BLaER1 (cell line): ENCODE measurements around the gene SLCO2A1.
A peak's percentile ranks its signal among the peaks of the same experiment; 100 is the strongest.

Experiments used
- H3K27ac ChIP-seq: shearing (Covaris generic); formaldehyde crosslinking; 2 replicates; pipeline ENCODE4 v1.8.1; 2022
- H3K27me3 ChIP-seq: shearing (Covaris generic); formaldehyde crosslinking; 2 replicates; pipeline ENCODE4 v1.8.1; 2022
- H3K36me3 ChIP-seq: shearing (Covaris generic); formaldehyde crosslinking; 2 replicates; pipeline ENCODE4 v1.8.1; 2022
- H3K4me1 ChIP-seq: shearing (Covaris generic); formaldehyde crosslinking; 2 replicates; pipeline ENCODE4 v1.8.1; 2022
- H3K4me2 ChIP-seq: shearing (Covaris generic); formaldehyde crosslinking; 2 replicates; pipeline ENCODE4 v1.8.1; 2022
- H3K4me3 ChIP-seq: shearing (Covaris generic); formaldehyde crosslinking; 2 replicates; pipeline ENCODE4 v1.8.1; 2022
- H3K9ac ChIP-seq: shearing (Covaris generic); formaldehyde crosslinking; 2 replicates; pipeline ENCODE4 v1.8.1; 2022
- H3K9me3 ChIP-seq: shearing (Covaris generic); formaldehyde crosslinking; 2 replicates; pipeline ENCODE4 v1.8.1; 2022
- H4K20me1 ChIP-seq: shearing (Covaris generic); formaldehyde crosslinking; 2 replicates; pipeline ENCODE4 v1.8.1; 2022
- Cebpa-rat ChIP-seq: shearing (Covaris generic); IDR thresholded peaks from 2 replicates; pipeline ENCODE4 v1.8.1; 2022

SLCO2A1 gene

DNA sequence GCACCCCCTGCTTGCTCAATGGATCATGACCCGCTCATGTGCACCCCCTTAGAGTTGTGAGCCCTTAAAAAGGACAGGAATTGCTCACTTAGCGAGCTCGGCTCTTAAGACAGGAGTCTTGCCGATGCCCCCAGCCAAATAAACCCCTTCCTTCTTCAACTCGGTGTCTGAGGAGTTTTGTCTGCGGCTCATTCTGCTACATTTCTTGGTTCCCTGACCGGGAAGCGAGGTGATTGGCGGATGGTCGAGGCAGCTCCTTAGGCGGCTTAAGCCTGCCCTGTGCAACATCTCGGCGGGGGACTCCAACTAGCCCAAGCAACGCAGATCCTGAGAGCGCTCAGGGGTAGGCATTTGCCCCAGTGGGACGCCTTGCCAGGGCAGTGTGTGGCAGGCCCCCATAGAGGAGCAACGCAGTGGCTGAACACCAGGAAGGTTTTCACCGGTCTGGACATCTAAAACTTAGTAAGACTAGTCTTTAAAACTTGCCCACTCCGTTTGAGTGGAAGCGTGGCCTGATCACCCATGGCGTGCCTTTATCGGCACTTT lies 9.5 kb downstream of the SLCO2A1 start:
- Histone ChIP-seq H4K20me1 (no peaks in the 10 kb centered on the region), H3K4me1 (peaks cover 20% of the 10 kb centered on the region), H3K27me3 (no peaks in the 10 kb centered on the region), H3K9me3 (no peaks in the 10 kb centered on the region), H3K4me2 (no peak overlapping the region), H3K9ac (no peak overlapping the region), H3K36me3 (no peaks in the 10 kb centered on the region), H3K27ac (no peak overlapping the region), H3K4me3 (no peak overlapping the region)
- TF ChIP-seq Cebpa-rat, result no peak

DNA sequence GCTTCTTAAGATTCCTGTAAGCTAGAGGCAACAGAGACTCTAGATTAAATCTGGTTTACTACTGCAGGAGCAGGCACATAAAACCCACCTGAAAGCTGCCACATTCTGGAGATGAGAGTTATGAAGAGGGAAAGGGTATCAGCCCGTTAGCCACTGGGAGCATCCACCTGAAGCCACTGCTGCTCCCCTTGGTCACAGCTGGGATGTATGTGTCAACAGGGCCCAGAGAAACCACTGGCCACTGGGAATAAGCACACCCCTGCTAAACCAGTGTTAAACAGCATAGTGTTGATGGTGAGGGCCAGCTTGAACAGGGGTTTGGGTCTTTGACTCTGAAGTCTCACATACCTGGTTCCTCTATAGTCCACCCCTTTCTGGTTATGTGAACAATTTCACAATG lies 10.9 kb downstream of the SLCO2A1 start:
- TF ChIP-seq Cebpa-rat, result no peak
- Histone ChIP-seq H3K27me3 (no peaks in the 10 kb centered on the region), H3K9ac (no peak overlapping the region), H4K20me1 (no peaks in the 10 kb centered on the region), H3K36me3 (no peaks in the 10 kb centered on the region), H3K4me2 (peak overlapping the region; percentile 65), H3K27ac (no peak overlapping the region), H3K4me3 (no peak overlapping the region), H3K4me1 (peaks cover 20% of the 10 kb centered on the region), H3K9me3 (no peaks in the 10 kb centered on the region)

DNA sequence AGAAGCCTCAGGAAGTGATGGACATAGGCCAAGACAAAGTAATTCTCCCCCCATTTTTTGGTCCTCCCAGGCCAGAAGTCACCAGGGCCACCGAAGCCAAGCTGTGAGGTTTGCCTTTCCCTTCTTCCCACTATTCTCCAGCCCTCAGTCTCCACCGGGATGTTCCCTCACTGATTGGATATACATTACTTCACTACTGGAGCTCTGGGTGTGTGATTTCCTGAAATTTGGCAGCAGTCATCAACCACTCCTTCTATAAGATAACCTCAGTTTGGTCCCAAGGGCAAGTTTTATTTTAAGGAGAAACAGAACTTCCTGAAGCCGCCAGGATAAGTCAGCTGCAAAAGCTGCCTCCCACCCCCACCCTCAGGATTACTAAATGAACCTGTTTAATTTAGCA lies 11.3 kb downstream of the SLCO2A1 start:
- Histone ChIP-seq H3K9ac (no peak overlapping the region), H3K27ac (peak overlapping the region; percentile 16; the same call in 1 of the 2 replicates), H3K36me3 (no peaks in the 10 kb centered on the region), H3K4me3 (no peak overlapping the region), H4K20me1 (no peaks in the 10 kb centered on the region), H3K9me3 (no peaks in the 10 kb centered on the region), H3K4me1 (peaks cover 20% of the 10 kb centered on the region), H3K4me2 (peak overlapping the region; percentile 65), H3K27me3 (no peaks in the 10 kb centered on the region)
- TF ChIP-seq Cebpa-rat, result no peak

DNA sequence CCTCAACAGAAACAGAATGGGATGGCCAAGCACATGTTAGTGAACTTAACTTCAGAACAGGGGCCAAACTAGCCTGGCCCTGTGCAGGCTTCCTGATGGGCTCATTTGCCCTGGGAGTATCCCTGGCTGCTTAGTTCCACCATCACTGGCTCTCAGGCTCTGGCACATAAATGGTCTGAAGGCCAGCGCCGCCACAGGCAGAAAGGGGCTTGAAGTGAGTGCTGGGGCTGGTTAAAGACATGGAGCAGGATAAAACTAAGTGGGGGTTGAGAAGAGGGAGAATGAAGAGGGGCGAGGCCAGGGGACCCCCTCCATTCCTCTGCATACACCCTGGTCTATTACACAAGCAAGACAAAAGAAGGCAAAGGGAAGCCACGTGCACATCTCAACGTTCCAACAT lies 12.2 kb downstream of the SLCO2A1 start:
- no peaks in the 10 kb centered on the region for H3K27me3 ChIP-seq
- H3K36me3 ChIP-seq, result no peaks in the 10 kb centered on the region
- H3K4me1 ChIP-seq, result peaks cover 20% of the 10 kb centered on the region
- peak overlapping the region; percentile 65 for H3K4me2 ChIP-seq
- H3K9ac ChIP-seq, result no peak overlapping the region
- TF ChIP-seq Cebpa-rat, result no peak
- H4K20me1 ChIP-seq, result no peaks in the 10 kb centered on the region
- H3K9me3 ChIP-seq, result no peaks in the 10 kb centered on the region
- H3K27ac ChIP-seq, result no peak overlapping the region
- H3K4me3 ChIP-seq, result no peak overlapping the region

DNA sequence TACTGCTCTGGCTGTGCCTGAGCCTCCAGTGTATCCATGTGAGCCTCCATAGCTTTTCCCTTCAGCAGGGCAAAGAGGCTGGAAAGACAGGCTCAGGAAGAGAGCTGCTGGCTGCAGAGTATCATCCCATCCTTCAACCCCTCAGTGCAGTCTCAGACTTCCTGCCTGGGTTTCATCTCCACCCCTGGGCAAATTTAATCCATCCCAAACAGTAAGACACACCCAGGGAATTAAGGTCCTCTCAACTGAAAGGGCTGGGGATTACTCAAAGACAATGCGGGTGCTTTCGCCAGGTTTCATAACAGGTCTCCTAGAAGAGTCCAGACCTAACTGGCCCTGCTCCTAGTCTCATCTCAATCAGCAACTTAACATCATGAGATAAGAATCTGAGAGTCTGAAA lies 15.5 kb downstream of the SLCO2A1 start:
- no peak for TF ChIP-seq Cebpa-rat
- Histone ChIP-seq H3K9me3 (no peaks in the 10 kb centered on the region), H4K20me1 (no peaks in the 10 kb centered on the region), H3K4me1 (peaks cover 20% of the 10 kb centered on the region), H3K4me3 (no peak overlapping the region), H3K9ac (no peak overlapping the region), H3K27ac (no peak overlapping the region), H3K27me3 (no peaks in the 10 kb centered on the region), H3K4me2 (no peak overlapping the region), H3K36me3 (no peaks in the 10 kb centered on the region)

DNA sequence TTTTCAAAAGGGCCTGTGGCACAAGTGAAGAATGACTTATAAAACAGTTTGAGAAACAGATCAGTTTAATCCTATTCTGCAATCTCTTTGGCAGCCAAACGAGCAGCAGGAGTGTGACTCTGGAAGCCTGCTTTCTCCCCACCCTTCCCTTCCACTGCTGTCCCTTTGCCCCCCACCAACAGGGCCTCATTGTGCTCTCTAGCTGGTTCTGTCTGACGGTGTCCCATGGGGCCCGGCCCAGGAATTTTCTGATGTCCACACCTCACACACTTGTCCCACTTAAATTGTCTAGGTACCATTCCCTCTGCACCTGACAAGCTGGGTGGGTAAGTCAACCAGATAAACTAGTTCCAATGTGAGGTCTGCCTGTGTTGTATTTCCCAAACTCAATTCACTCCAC lies 16.4 kb downstream of the SLCO2A1 start:
- Histone ChIP-seq H4K20me1 (no peaks in the 10 kb centered on the region), H3K27me3 (no peaks in the 10 kb centered on the region), H3K4me2 (no peak overlapping the region)

DNA sequence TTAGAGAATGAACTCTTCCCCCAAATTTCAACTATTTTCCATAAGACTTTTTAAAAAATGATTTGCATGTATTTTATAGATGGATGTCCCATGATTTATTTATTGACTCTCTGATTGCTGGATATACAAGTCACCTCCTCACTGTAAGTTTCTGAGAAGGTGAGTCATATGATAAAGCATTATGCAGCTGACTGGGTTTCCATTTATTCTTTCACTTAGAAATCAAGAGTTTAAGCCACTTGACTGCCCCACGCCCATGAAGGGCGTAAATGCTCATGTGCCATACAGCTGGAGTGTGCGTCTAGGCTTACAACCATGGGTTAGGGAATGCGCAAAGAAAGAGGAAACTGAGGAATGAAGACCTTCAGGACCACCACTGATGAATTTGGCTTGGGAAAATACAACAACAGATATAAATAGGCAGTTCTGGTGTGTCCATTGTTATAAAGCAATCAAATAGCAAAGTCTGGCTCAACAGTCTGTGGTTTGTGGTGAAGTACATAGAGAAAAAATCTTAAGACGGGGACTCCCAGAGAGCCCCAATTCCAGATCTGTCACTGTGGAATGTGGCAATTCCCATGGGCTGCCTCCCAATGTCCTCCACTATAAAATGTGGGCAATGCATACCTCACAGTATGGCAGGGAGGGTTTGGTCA lies 20.3 kb downstream of the SLCO2A1 start:
- no peaks in the 10 kb centered on the region for H4K20me1 ChIP-seq
- no peak overlapping the region for H3K4me2 ChIP-seq
- no peak overlapping the region for H3K27ac ChIP-seq
- 0 out of 2 replicates have a peak, but pooled peaks cover 3% of the 10 kb centered on the region for H3K9me3 ChIP-seq
- no peaks in the 10 kb centered on the region for H3K27me3 ChIP-seq
- no peaks in the 10 kb centered on the region for H3K36me3 ChIP-seq
- no peak overlapping the region for H3K9ac ChIP-seq
- TF ChIP-seq Cebpa-rat, result no peak
- no peaks in the 10 kb centered on the region for H3K4me1 ChIP-seq
- H3K4me3 ChIP-seq, result no peak overlapping the region

More for the DNA sequence above, 16.4 kb downstream of the SLCO2A1 start:
- Histone ChIP-seq H3K4me3 (no peak overlapping the region), H3K27ac (no peak overlapping the region), H3K36me3 (no peaks in the 10 kb centered on the region), H3K9me3 (no peaks in the 10 kb centered on the region), H3K9ac (no peak overlapping the region), H3K4me1 (peaks cover 10% of the 10 kb centered on the region)
- no peak for TF ChIP-seq Cebpa-rat

DNA sequence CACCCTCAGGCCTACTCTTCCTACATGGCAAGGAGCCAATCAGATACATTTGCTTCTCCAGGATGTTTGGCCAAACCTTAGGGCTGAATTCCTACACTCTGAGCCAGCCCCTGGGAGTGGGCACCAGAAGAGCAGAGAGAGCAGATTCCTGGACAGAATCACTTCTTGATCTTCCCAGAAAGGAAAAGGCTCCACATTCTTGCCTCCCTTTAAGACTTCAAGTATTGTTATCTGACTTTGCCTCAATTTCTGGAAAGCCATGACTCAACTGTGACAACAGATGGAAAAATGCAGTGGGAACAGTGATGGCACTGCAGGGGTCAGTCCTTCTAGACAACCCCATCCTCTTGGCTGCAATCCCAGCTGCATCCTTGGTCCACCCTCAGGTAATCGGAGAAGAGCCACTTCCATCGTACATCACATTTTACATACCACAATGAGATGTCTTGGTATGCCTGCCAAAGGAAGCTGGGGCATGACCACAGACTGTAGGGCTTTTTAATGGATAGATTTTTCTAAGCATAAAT lies 21.0 kb downstream of the SLCO2A1 start:
- H4K20me1 ChIP-seq, result no peaks in the 10 kb centered on the region
- no peak overlapping the region for H3K4me3 ChIP-seq
- H3K4me1 ChIP-seq, result no peaks in the 10 kb centered on the region
- no peaks in the 10 kb centered on the region for H3K36me3 ChIP-seq
- no peak overlapping the region for H3K9ac ChIP-seq
- H3K27me3 ChIP-seq, result no peaks in the 10 kb centered on the region
- no peak overlapping the region for H3K27ac ChIP-seq
- H3K9me3 ChIP-seq, result 0 out of 2 replicates have a peak, but pooled peaks cover 6% of the 10 kb centered on the region
- H3K4me2 ChIP-seq, result no peak overlapping the region
- TF ChIP-seq Cebpa-rat, result no peak

DNA sequence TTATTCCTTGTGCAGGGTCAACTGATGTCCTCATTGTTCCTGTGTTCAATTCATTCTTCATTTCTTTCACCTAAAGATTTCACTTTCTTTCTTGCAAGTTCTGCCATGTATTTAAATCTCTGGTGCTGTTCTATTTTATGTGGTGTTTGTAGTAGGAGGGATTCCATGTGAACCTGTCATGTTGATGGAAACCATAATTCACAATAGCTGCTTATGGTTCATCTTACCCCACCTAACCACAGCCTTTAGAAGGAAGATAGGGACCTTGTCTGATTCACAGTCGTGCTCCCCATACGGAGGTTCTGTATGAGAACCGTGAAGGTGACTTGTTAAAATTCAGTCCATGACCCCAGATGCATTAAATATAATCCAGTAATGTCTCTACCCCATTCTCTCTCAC lies 21.9 kb downstream of the SLCO2A1 start:
- Histone ChIP-seq H3K27ac (no peak overlapping the region), H3K9ac (no peak overlapping the region), H3K4me1 (no peaks in the 10 kb centered on the region), H3K9me3 (0 out of 2 replicates have a peak, but pooled peaks cover 6% of the 10 kb centered on the region), H3K27me3 (no peaks in the 10 kb centered on the region), H3K4me3 (no peak overlapping the region), H3K4me2 (no peak overlapping the region), H4K20me1 (no peaks in the 10 kb centered on the region), H3K36me3 (no peaks in the 10 kb centered on the region)
- no peak for TF ChIP-seq Cebpa-rat

DNA sequence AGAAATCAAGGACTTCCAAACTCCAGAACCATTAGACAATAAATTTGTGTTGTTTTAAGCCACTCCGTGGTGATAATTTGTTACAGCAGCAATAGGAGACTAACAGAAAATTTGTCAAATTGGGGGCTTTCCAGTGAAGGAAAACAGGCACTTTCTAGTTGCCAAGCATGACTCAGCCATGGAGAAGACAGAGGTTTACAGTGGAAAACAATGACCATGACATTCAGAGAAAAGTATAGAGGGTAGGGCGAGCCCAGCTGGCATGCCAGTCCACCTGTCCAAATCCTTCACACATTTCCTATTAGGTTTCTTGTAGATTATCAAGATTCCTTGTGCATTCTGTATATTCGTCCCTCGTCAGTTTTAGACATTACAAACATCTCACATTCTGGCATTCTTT lies 24.9 kb downstream of the SLCO2A1 start:
- Histone ChIP-seq H3K9ac (no peak overlapping the region), H3K36me3 (no peaks in the 10 kb centered on the region), H4K20me1 (no peaks in the 10 kb centered on the region), H3K4me2 (no peak overlapping the region), H3K4me1 (no peaks in the 10 kb centered on the region), H3K27me3 (no peaks in the 10 kb centered on the region), H3K4me3 (no peak overlapping the region), H3K27ac (no peak overlapping the region), H3K9me3 (0 out of 2 replicates have a peak, but pooled peaks cover 6% of the 10 kb centered on the region)
- TF ChIP-seq Cebpa-rat, result no peak
